IMR-90 (cell line): ENCODE results near the gene VPS11. TPM values are rescaled to one million over a fixed set of nuclear protein-coding genes. Genes with fewer than 3 reads are reported as not detected.

Source experiments
- ATAC-seq: fragments of 200-7000 bp; cut with Tn5 transposase; 2 replicates; pipeline ENCODE4 v1.9.1; 2020; ENCODE audit warnings: low read depth, mild to moderate bottlenecking, moderate library complexity
- BruUV-seq: library from RNA; stranded (reverse); fragments of 400-500 nt; replicated peaks from 2 replicates; lab custom pipeline; 2021; lab: Mats Ljungman, UMichigan
- CTCF ChIA-PET: fragments of 300-600 bp; formaldehyde crosslinking; extraction: SDS; loops from one replicate; lab custom pipeline; 2021; ENCODE audit warnings: antibody characterized with exemption; lab: Yijun Ruan, JAX
- POLR2A ChIA-PET: fragments of 300-600 bp; sonication (Branson Sonifier 250); formaldehyde crosslinking; loops from one replicate; lab custom pipeline; 2022; ENCODE audit warnings: antibody characterized with exemption; ENCODE audit not compliant: unreplicated experiment; lab: Charles Lee
- DNase-seq: peaks from one replicate; pipeline ENCODE4 v3.0.0; 2013
- H2AFZ ChIP-seq: replicated peaks from 2 replicates; pipeline ENCODE3; 2013; ENCODE audit warnings: low read length, mild to moderate bottlenecking; ENCODE audit not compliant: poor library complexity
- H2AK5ac ChIP-seq: 2 replicates; pipeline ENCODE4 v1.6.1; 2013; ENCODE audit warnings: low read depth, low read length, inconsistent platforms
- H2AK9ac ChIP-seq: replicated peaks from 2 replicates; pipeline ENCODE3; 2013; ENCODE audit warnings: mild to moderate bottlenecking, low read depth, low read length, moderate library complexity; ENCODE audit not compliant: poor library complexity
- H2BK120ac ChIP-seq: 2 replicates; pipeline ENCODE4 v1.6.1; 2013; ENCODE audit warnings: low read depth, low read length, inconsistent platforms
- H2BK15ac ChIP-seq: 3 replicates; pipeline ENCODE4 v1.6.1; 2013; ENCODE audit warnings: low read depth, low read length, inconsistent platforms
- H2BK20ac ChIP-seq: 2 replicates; pipeline ENCODE4 v1.6.1; 2013; ENCODE audit warnings: low read depth, mild to moderate bottlenecking, inconsistent platforms, low read length, moderate library complexity
- H2BK5ac ChIP-seq: 2 replicates; pipeline ENCODE4 v1.6.1; 2013; ENCODE audit warnings: mild to moderate bottlenecking, low read depth, low read length, inconsistent platforms; ENCODE audit not compliant: poor library complexity, severe bottlenecking
- H3K14ac ChIP-seq: replicated peaks from 2 replicates; pipeline ENCODE4 v1.6.1; 2013; ENCODE audit warnings: low read depth, low read length, inconsistent platforms
- H3K18ac ChIP-seq: 2 replicates; pipeline ENCODE4 v1.6.1; 2013; ENCODE audit warnings: low read depth, low read length, control low read depth
- H3K23ac ChIP-seq: 2 replicates; pipeline ENCODE4 v1.6.1; 2013; ENCODE audit warnings: low read depth, low read length, inconsistent platforms
- H3K27ac ChIP-seq: 2 replicates; pipeline ENCODE4 v1.5.1; 2013; ENCODE audit warnings: mild to moderate bottlenecking, control low read depth, low read length; ENCODE audit not compliant: insufficient read depth
- H3K27me3 ChIP-seq: 2 replicates; pipeline ENCODE4 v1.6.1; 2013; ENCODE audit warnings: low read length; ENCODE audit not compliant: control insufficient read depth, insufficient read depth
- H3K36me3 ChIP-seq: 2 replicates; pipeline ENCODE4 v1.6.1; 2013; ENCODE audit warnings: low read length, mixed read lengths; ENCODE audit not compliant: control insufficient read depth, insufficient read depth
- H3K4ac ChIP-seq: 2 replicates; pipeline ENCODE4 v1.6.1; 2013; ENCODE audit warnings: low read depth, low read length, inconsistent platforms
- H3K4me1 ChIP-seq: 2 replicates; pipeline ENCODE4 v1.6.1; 2013; ENCODE audit warnings: low read length, mixed read lengths; ENCODE audit not compliant: control insufficient read depth, insufficient read depth
- H3K4me2 ChIP-seq: 2 replicates; pipeline ENCODE4 v1.6.1; 2013; ENCODE audit warnings: low read depth, mild to moderate bottlenecking, control low read depth, low read length, moderate library complexity
- H3K4me3 ChIP-seq: 2 replicates; pipeline ENCODE4 v1.5.1; 2013; ENCODE audit warnings: low read depth, mild to moderate bottlenecking, control low read depth, low read length, moderate library complexity; ENCODE audit not compliant: insufficient read depth
- H3K56ac ChIP-seq: 2 replicates; pipeline ENCODE4 v1.6.1; 2013; ENCODE audit warnings: low read length, inconsistent platforms; ENCODE audit not compliant: insufficient read depth; ENCODE audit errors: extremely low read depth
- H3K79me1 ChIP-seq, 2 experiments: 2 replicates each; pipeline ENCODE4 v1.6.1; 2013; ENCODE audit warnings: low read length in 2 of 2, inconsistent platforms in 1 of 2, low read depth in 1 of 2
- H3K9ac ChIP-seq: 2 replicates; pipeline ENCODE4 v1.6.1; 2013; ENCODE audit warnings: low read depth, low read length, control low read depth
- H3K9me1 ChIP-seq: 2 replicates; pipeline ENCODE4 v1.6.1; 2013; ENCODE audit warnings: low read length, inconsistent platforms; ENCODE audit not compliant: insufficient read depth
- H3K9me3 ChIP-seq: 2 replicates; pipeline ENCODE4 v1.6.1; 2013; ENCODE audit warnings: low read length; ENCODE audit not compliant: control insufficient read depth, insufficient read depth
- H4K20me1 ChIP-seq: 2 replicates; pipeline ENCODE4 v1.6.1; 2013; ENCODE audit warnings: low read length, inconsistent platforms; ENCODE audit not compliant: insufficient read depth
- H4K5ac ChIP-seq: 2 replicates; pipeline ENCODE4 v1.6.1; 2013; ENCODE audit warnings: mild to moderate bottlenecking, low read depth, low read length, control low read depth
- H4K8ac ChIP-seq, 2 experiments: 2 replicates each; pipeline ENCODE4 v1.6.1; 2013; ENCODE audit warnings: low read depth in 2 of 2, low read length in 2 of 2, control low read depth in 1 of 2, inconsistent platforms in 1 of 2
- H4K91ac ChIP-seq: 2 replicates; pipeline ENCODE4 v1.6.1; 2013; ENCODE audit warnings: low read depth, low read length, inconsistent platforms; ENCODE audit not compliant: insufficient read depth
- BHLHE40 ChIP-seq: fragments of 150-350 bp; IDR thresholded peaks from 2 replicates; pipeline ENCODE4 v1.6.1; 2016; ENCODE audit warnings: mild to moderate bottlenecking, low read depth, low read length
- CEBPB ChIP-seq: IDR thresholded peaks from 2 replicates; pipeline ENCODE4 v1.6.1; 2012; ENCODE audit warnings: low read depth, low read length, improper control_type of control experiment
- MXI1 ChIP-seq: IDR thresholded peaks from 2 replicates; pipeline ENCODE4 v1.6.1; 2012; ENCODE audit warnings: low read depth, mild to moderate bottlenecking, low read length, moderate library complexity, borderline replicate concordance
- SMC3 ChIP-seq: fragments of 150-350 bp; IDR thresholded peaks from 2 replicates; pipeline ENCODE4 v1.6.1; 2016; ENCODE audit warnings: low read depth, mild to moderate bottlenecking, antibody characterized with exemption, low read length, moderate library complexity
- WGBS, 2 experiments: methylation state at CpG; one replicate each; pipeline versions ENCODE4 v1.1.5 to v1.1.7; 2013; ENCODE audit warnings: missing lambda C conversion rate in 2 of 2; ENCODE audit not compliant: insufficient read length in 1 of 2; ENCODE audit errors: extremely low coverage in 2 of 2; 5-methylcytosine and 5-hydroxymethylcytosine counted together
- dilution Hi-C: fragments of 300-500 bp; cut with HindIII; formaldehyde crosslinking; loops from one replicate; pipeline ENCODE4 v1.14.3; 2018; ENCODE audit warnings: low sequenced_read_pairs; ENCODE audit not compliant: unreplicated experiment
- in situ Hi-C: fragments of 300-500 bp; cut with MboI; formaldehyde crosslinking; loops from 3 replicates; pipeline ENCODE4 v1.14.3; 2019; ENCODE audit warnings: low sequenced_read_pairs, inconsistent platforms, mixed read lengths
- intact Hi-C: fragments of 100-400 bp; cut with micrococcal nuclease; formaldehyde crosslinking; loops from 2 replicates; pipeline ENCODE4 v1.10.0; 2022
- polyA plus RNA-seq, 3 experiments: library from polyadenylated mRNA; depleted of rRNA; stranded (reverse); fragments of >200 nt; gene quantifications; 2 replicates each; pipeline ENCODE4 v1.2.3, GENCODE V29; 2012; ENCODE audit warnings: low replicate concordance in 1 of 3
- total RNA-seq: library from RNA; depleted of rRNA; stranded (reverse); fragments of >200 nt; gene quantifications from 2 replicates; pipeline ENCODE4 v1.2.3, GENCODE V29; 2012
- TF ChIP-seq, protein P1 (sequence below): conservative IDR thresholded peaks from 2 replicates; pipeline ENCODE4 v1.5.1; 2012; ENCODE audit warnings: mild to moderate bottlenecking, low read depth, low read length, improper control_type of control experiment

Gene VPS11
- total and polyA plus RNA-seq, 2 of the 4 experiments (the other 2 are of a cell fraction): 19.7 to 30.5 TPM

DNA sequence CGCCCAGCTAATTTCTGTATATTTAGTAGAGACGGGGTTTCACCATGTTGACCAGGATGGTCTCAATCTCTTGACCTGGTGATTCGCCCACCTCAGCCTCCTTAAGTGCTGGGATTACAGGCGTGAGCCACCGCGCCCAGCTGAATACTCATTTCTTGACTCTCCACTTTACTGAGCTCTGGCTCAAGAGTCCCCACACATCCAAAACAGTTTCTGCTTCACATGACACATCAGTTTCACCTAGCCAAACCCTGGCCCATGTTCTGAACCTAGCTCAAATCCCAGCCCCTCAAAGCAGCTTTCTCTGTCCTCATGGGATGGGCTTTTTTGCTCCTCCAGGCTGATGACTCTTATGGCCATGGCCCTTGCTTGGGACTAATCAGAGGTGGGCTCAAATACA is 20.4 kb upstream of the VPS11 start:
- Histone ChIP-seq H3K9me1 (no peaks in the 10 kb centered on the region), H2BK15ac (no peak overlapping the region), H2BK5ac (no peak overlapping the region), H4K5ac (no peak overlapping the region), H3K56ac (no peak overlapping the region), H3K18ac (no peak overlapping the region), H3K4me1 (no peaks in the 10 kb centered on the region), H3K4me3 (no peak overlapping the region), H4K91ac (no peak overlapping the region), H4K8ac (no peak overlapping the region), H2AK5ac (no peak overlapping the region), H3K23ac (no peak overlapping the region), H2BK20ac (no peak overlapping the region), H2AFZ (no peak overlapping the region), H3K36me3 (peaks cover 62% of the 10 kb centered on the region), H2BK120ac (no peak overlapping the region), H3K9ac (no peak overlapping the region), H3K4me2 (no peak overlapping the region), H3K27me3 (no peaks in the 10 kb centered on the region), H3K27ac (no peak overlapping the region), H3K79me1 (peaks cover 0 to 2% of the 10 kb centered on the region in 2 experiments; a peak in 2 of 4 replicates), H3K4ac (no peak overlapping the region), H3K9me3 (no peaks in the 10 kb centered on the region), H4K20me1 (no peaks in the 10 kb centered on the region; the same call in 1 of the 2 replicates), H3K14ac (no peak overlapping the region), H2AK9ac (no peak overlapping the region)
- no peak for DNase-seq
- dilution Hi-C loops: no loop called here
- in situ Hi-C loops: no loop called here
- intact Hi-C loops: no loop called here
- POLR2A ChIA-PET: no interaction called here
- CTCF ChIA-PET: no interaction called here
- no peak for ATAC-seq
- WGBS, 2 experiments: 93% methylated on average over 3 of the region's 6 CpGs; no CpG with 5 or more reads in 1 of the 2 experiments
- BruUV-seq: no TSS peak
- TF ChIP-seq, protein P1, sequence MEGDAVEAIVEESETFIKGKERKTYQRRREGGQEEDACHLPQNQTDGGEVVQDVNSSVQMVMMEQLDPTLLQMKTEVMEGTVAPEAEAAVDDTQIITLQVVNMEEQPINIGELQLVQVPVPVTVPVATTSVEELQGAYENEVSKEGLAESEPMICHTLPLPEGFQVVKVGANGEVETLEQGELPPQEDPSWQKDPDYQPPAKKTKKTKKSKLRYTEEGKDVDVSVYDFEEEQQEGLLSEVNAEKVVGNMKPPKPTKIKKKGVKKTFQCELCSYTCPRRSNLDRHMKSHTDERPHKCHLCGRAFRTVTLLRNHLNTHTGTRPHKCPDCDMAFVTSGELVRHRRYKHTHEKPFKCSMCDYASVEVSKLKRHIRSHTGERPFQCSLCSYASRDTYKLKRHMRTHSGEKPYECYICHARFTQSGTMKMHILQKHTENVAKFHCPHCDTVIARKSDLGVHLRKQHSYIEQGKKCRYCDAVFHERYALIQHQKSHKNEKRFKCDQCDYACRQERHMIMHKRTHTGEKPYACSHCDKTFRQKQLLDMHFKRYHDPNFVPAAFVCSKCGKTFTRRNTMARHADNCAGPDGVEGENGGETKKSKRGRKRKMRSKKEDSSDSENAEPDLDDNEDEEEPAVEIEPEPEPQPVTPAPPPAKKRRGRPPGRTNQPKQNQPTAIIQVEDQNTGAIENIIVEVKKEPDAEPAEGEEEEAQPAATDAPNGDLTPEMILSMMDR: no peak
- no peak for TF ChIP-seq MXI1
- no peak for TF ChIP-seq CEBPB
- no peak for TF ChIP-seq BHLHE40
- no peak for TF ChIP-seq SMC3
